Measurements from ENCODE around the gene CARM1.

CARM1 gene

GRCh38 chr19:10838377-10838776 is 33.0 kb upstream of the CARM1 start:
- TF ChIP-seq, protein P1, sequence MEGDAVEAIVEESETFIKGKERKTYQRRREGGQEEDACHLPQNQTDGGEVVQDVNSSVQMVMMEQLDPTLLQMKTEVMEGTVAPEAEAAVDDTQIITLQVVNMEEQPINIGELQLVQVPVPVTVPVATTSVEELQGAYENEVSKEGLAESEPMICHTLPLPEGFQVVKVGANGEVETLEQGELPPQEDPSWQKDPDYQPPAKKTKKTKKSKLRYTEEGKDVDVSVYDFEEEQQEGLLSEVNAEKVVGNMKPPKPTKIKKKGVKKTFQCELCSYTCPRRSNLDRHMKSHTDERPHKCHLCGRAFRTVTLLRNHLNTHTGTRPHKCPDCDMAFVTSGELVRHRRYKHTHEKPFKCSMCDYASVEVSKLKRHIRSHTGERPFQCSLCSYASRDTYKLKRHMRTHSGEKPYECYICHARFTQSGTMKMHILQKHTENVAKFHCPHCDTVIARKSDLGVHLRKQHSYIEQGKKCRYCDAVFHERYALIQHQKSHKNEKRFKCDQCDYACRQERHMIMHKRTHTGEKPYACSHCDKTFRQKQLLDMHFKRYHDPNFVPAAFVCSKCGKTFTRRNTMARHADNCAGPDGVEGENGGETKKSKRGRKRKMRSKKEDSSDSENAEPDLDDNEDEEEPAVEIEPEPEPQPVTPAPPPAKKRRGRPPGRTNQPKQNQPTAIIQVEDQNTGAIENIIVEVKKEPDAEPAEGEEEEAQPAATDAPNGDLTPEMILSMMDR (IDR thresholded peaks at IDR 0.05; ENCODE audit: low read depth, low read length), result no peak
- no peak for DNase-seq (ENCODE audit: extremely low read depth, low read depth)

GRCh38 chr19:10839114-10840050 is 32.0 kb upstream of the CARM1 start:
- DNase-seq (ENCODE audit: extremely low read depth, low read depth), result no peak
- TF ChIP-seq, protein P1 (IDR thresholded peaks at IDR 0.05; ENCODE audit: low read depth, low read length), result no peak

DNA sequence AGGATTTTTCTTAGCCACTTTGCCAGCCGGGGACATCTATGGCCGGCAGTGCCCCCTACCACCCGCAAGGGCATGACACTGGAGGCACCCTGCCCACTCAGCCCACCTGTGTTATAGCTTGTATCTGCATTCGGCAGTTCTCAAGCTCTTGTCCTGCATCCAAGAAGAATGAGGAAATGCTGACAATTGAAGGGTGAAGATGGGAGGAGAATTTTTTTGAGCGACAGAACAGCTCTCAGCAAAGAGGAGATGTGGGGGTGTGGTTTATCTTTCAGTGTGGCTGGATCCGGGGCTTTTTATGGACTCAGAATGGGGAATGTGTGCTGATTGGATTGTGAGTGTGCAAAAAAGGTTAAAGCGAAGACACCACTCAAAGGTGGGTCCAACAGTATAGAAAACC is 28.6 kb upstream of the CARM1 start:
- TF ChIP-seq, protein P1 (IDR thresholded peaks at IDR 0.05; ENCODE audit: low read depth, low read length), result no peak
- DNase-seq (ENCODE audit: extremely low read depth, low read depth), result no peak

GRCh38 chr19:10846500-10847202 is 24.7 kb upstream of the CARM1 start:
- no peak for DNase-seq (ENCODE audit: extremely low read depth, low read depth)
- TF ChIP-seq, protein P1 (IDR thresholded peaks at IDR 0.05; ENCODE audit: low read depth, low read length), result no peak

GRCh38 chr19:10848230-10848856 is 23.0 kb upstream of the CARM1 start, which contains the start of gene C19orf38:
TSS of gene C19orf38 (plus strand) at chr19:10848415. CDS start at chr19:10848509, 94 bp downstream.
- TF ChIP-seq, protein P1 (IDR thresholded peaks at IDR 0.05; ENCODE audit: low read depth, low read length), result no peak
- no peak for DNase-seq (ENCODE audit: extremely low read depth, low read depth)

DNA sequence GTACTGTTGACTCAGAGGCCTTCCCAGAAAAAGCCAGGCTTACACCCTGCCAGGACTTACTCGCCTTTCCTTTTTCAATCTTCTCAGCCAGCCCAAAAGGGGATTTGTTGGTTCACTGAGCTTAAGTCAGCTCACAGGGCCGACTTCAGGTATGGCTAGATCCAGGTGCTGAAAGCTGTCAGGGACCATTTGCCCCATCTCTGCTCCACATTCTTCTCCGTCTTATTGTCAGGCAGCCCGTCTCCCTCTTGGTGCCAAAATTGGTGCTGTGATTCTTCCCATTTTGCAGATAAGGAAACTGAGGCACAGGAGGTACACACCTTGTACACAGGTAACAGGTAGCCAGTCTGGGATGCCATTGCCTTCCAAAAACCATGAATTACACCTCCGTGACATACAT is 20.7 kb upstream of the CARM1 start:
- TF ChIP-seq, protein P1 (IDR thresholded peaks at IDR 0.05; ENCODE audit: low read depth, low read length), result no peak
- DNase-seq (ENCODE audit: extremely low read depth, low read depth), result no peak
